Suppressor macrophage treated with lipopolysaccharide for 1 hour (primary cell): Measurements from ENCODE around the gene BDH1.
A peak's percentile ranks its signal among the peaks of the same experiment; 100 is the strongest.

Source experiments
- DNase-seq, 3 donors: peaks; one replicate each; pipeline ENCODE4 v3.0.0-alpha.2; 2020 to 2022

BDH1 gene

DNA sequence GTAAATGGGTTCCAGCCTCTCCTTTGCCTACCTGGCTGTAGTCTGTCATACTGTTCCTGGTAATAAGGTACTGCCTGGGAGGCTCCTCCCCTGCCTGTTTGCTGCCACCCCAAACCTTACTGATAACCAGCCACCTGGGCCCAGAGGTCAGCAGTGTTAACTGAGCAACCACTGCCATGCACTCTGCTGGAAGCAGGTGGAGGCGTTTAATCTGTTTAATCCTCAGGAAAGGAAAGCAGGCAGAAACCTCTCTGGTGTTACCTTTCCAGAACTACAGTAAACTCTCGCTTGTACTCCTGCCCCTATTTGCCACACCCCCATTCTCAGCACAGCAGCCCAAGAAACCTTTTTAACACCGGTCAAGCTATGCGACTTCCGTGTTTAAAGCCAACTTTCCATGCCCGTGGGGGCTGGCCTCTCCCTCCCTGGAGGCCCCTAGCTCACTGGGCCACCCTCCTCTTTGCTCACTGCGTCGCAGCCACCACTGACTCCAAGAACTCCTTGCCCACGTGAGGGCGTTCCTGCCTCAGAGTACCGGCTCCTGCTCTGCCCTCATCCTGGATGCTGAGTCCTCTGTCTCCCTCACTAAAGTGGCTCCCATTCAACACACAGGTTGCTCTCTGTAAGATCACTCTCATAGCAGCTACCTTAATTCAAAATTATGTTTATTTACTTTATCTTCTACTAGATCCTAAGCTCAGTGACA lies 8.3 kb downstream of the BDH1 start:
- DNase-seq = no peak

DNA sequence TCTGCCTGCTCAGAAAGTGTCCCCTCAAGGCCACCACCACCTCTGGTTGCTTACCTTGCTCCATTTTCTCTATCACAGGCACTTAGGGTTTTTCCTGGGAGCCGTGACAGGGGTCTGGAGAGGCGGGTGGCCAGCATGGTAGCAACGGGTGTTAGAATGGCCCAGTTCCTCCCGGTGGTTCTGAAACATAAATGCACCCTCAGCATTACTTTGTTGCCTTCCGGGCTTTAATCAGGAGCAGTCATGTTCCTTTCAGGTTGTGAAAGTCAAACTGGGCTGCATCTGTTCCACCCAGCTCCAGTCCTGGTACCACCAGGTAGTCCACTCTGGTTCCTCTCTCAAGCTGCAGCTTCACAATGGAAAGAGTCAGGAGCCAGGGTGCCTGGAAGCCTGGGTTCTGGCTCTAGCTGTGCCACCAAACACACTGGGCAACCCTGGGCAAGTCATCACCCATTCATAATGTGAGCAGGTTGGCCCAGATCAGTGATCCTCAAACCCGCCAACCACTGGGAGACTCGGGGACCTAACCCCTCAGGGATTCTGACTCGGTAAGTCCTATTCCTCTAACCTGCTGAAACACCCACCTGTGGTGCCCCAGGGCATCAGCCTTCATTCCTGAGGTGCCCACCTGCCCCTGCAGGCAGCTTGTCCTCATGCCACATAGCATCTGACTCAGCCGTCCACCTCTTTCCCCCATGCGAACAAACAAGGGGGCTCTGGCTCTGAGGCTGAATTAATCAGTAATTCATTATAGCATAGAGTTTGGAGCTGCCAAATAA lies 9.3 kb downstream of the BDH1 start:
- no peak for DNase-seq

DNA sequence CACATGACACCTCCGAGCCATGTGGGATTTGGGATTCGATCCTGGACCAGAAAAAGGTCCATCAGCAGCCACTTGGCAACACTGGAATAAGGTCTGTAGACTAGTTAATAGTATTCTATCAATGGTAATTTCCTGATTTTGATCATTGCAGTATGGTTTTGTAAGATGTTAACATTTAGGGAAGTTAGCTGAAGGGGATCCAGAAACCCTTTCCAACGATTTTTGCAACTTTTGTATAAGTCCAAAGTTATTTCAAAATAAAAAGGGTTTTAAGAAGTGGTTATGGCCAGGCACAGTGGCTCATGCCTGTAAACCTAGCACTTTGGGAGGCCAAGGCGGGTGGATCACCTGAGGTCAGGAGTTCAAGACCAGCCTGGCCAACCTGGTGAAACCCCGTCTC lies 10.2 kb downstream of the BDH1 start:
- DNase-seq = peak; percentile 38 to 71 (median 63)

DNA sequence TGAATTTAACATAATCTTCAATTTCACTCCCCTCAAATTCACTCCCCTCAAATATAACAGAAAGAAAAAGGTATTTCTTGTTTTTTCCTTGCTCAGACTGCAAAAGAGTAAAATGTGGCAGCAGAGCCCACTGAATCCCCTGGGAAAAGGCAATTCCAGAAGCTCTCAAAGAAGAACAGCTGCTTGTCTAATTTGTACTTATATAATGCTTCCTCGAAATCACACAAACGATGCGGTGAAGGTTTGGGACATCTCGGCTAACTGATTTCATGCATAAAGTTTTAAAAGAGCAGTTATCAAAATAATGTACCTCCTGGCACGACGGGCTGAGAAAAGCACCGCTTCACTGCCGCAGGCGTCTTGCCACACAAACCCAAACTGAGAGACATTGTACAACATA lies 10.7 kb downstream of the BDH1 start:
- DNase-seq = no peak

DNA sequence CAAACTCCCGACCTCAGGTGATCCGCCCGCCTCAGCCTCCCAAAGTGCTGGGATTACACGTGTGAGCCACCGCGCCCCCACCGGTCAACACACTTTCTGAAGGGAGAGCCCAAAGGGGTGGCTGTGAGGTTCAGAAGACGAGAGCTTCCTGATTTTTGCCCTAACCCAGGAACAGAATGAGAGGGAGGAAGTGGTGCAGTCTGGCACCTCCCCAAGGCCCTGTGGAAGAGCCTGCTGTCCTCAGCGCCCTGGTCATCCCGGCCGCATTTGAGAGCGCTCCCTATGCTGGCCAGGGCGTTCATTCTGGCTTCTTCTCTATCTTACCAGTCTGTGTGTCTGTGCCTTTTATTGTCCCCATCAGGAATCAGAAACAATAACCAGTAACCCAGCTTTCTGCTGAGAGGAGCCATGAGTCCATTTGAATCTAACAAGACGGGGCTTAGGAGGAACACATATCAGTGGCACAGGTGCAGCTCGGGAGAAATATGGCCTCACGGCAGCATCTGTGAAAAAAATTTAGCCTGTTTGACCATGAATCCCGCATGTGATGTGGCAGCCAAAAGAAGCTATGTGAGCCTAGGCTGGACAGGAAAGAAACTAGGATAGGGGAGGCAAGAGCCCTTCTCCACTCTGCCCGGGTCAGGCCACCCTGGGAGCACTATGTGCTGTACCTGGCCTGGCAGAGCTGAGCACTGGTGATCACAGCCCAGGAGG lies 12.9 kb downstream of the BDH1 start:
- peak; percentile 67 to 72 (median 69) for DNase-seq

DNA sequence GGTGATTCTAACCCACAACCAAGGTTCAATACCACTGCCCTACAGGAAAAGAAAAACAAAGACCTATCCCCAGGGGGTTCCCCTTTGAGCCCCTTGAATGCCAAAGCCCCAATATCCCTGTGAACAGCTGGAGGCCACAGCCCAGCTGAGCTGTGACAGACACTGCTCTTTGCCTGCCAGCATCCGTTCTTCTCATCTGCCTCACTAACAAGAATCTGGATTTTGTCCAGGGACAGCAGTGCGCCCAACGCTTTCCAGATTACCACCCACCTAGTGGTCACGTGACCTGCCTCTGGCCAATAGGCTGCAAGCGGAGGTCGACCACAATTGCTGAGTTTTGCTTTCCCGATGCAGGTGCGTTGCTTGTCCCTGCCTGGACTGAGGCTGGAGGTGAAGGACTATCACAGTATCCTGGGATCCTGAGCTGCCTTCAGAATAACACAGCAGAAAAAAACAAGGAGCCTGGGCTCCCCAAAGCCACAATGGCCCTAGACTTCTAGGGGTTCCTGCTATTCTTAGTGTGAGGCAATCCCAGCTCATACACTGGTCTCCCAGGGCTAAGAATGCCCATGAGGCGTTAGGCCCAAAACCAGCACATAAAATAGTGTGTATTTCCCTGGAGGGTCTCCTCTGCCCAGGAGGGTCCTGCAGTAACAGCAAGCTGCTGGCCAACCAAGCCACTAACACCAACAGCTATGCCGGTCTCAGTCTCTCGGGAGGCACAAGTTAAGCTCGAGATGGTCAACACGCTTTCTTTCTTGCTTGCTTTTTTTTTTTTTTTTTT lies 13.8 kb downstream of the BDH1 start:
- no peak for DNase-seq

DNA sequence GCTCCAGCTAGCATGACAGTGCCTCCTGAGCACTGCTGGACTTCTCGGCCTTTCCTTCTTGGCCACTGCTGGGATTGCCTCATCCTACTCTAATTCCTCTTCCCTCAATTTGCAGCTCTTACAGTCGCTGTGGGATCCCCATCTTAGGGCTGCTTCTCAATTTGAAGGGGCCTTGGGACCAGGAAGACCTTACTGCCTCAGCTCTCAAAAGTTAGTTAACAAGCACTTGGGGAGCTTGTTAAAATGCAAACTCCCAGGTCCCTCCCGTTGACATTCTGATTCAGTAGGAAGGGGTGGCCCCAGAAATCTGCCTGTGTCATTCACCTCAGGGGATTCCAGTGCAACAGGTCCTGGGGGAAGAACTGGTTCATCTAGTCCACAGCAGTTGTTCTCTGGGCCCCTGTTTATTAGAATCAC lies 14.8 kb downstream of the BDH1 start:
- peak in 1 of 3 donors; percentile 6 for DNase-seq

DNA sequence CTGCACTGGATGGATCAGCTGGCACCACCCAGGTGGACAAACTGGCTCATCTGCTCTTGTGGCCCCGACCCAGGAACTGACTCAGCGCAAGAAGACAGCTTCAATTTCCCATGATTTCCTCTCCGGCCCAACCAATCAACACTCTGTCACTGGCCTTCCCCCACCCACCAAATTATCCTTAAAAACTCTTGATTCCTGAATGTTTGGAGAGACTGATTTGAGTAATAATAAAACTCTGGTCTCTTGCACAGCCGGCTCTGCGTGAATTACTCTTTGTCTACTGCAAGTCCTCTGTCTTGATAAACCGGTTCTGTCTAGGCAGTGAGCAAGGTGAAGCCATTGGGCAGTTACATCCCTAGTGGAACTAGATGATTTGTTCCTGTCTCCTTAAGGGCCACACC lies 16.1 kb downstream of the BDH1 start:
- no peak for DNase-seq

DNA sequence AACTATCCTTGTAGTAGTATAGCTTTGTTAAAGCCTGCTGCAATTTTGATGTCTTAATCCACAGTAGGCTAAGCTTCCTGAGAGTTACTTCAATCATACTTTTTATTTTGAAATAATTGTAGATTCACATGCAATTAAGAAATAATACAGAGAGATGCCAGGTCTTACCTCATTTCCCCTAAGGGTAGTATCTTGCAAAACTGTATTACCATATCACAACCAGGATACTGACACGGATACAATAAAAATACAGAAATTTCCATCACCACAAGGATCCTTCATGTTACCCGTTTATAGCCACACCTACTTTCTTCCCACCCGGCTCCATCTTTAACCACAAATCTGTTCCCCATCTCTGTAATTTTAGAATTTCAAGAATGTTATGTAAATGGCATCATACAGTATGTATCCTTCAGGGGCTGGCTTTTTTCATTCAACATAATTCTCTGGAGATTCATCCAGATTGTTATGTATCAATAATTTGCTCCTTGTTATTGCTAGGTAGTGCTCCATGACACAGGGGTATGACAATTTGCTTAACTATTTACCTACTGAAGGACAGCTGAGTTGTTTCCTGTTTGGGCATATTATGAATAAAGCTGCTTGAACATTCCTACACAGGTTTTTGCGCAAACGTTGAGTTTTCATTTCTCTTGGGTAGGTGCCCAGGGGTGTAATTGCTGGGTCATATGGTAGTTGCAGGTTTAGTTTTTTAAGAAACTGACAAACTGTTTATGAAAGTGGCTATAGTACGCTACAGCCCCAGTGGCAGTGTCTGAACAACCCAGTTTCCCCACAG lies 21.6 kb downstream of the BDH1 start:
- DNase-seq = peak in 1 of 3 donors; percentile 21

DNA sequence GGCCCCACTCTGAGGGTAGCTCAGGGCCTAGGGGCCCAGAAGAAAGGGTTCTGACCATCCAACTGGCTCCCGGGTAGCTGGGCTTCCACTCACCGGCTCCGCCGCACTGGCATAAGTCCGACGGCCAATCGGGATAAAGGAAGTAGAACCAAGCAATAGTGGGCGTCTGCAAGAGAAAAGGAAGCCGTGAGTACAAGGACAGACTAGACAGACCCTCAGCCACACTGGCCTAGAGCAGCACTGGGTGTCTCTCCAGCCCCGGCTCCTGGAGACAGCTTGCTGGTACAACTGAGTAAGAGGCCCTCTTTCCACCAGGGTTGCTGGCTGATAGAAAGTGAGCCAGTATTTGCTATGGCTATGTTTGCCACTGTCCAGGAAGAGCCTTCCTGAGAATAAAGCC lies 22.4 kb downstream of the BDH1 start:
- DNase-seq = no peak

DNA sequence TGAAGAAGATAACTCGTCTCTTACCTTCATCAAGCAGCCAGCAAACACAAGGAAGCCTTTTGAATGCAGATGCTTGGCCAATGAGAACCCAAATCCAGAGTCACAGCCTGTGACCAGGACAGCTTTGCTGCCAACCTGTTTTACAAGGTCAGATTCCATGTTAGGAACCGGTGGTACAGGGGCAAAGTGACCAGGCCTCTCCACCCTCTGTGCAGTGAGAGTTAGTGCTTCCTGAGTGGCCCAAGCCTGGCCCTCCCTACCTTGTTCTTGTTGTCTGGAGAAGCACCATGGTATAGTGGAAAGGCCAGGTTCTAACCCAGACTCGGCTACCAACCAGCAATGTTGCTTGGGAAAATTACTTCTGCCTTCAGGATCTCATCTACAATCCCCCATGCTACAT lies 23.4 kb downstream of the BDH1 start:
- DNase-seq = no peak

DNA sequence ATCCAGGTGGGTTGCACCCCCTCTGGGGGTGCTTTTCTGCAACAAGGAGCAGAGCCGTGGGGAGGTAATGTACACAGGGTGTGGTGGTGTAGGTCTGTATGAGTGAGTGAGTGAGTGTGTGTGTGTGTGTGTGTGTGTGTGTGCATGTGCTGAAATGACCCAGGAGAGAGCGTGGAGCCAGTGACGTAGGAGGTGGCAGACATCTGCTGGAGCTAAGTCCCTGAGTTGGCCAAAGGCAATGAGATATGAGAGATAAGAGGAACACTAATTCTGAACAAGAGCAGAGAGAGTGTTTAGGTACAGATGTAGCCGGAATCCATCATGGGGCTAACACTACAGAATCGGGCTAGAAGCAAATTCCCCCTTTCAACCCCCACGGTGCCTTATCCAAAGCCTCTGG lies 27.6 kb downstream of the BDH1 start:
- no peak for DNase-seq

DNA sequence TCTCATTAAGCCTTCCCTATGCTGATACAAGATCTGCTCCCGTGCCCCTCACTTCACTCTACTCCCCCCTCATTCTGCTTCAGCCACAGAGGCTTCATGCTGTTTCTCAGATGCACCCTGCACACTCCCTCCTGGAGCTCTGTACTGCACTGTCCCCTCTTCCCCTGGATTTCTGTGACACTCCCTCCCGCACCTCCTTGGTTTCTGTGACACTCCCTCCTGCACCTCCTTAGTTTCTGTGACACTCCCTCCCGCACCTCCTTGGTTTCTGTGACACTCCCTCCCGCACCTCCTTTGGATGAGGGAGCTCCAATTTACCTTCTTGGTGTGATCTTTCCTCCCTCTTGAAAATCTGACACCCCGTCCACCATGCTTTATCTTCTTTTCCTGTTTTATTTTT lies 28.2 kb downstream of the BDH1 start:
- DNase-seq = no peak

DNA sequence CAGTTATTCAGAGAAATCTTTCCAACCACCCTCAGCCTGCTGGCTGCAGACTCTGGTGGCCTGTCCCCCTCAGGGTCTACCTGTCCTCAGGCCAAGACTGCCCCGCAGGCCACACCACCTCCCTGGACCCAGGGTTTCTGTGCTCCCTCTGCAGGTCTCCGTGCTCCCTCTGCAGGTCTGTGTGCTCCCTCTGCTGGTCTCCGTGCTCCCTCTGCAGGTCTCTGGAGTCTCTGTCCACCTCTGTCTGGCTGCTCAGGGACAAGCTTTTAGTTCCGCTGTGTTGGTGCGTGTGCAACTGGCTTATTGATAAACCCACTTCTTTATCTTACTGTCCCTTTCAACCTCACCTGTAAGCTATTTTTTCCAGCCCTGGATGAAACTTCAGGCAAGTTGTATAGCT lies 30.1 kb downstream of the BDH1 start:
- DNase-seq = no peak

DNA sequence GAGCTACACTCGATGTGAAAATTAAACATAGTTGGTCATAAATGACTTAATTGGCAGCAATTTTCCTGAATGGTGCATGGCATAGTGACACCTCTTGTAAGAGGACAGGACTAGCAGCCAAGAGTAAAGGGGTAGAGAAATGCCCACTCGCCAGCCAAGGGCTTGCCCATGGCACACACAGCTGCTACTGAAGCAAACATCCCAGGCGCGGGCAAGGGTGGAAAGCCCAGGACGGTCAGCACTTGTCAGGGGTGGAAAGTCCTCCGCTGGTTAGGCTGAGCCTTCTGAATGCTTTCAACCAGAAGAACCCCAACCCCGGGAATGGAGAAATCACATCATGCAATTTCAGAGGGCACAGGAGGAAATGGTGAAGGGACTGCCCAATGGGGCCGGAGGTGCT lies 31.6 kb downstream of the BDH1 start:
- peak; percentile 25 to 33 (median 27) for DNase-seq

DNA sequence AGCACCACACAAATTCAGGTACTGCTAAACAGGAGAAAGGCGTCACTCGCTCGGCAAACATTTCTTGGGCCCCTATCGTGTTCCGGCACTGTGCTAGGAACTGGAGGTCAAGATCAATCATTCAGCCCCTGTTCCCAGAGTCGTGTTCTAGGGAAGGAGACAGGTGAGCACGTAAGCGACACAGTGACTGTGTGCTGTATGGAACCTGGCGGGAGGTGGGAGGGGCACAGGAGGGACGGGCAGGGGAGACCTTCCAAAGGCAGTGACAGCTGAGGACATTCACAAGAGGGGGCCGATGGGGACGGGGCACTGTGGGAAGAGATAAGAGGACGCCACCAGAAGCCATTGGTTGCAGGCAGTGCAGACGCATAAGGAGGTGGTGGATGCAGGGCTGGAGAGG lies 32.2 kb downstream of the BDH1 start:
- no peak for DNase-seq

DNA sequence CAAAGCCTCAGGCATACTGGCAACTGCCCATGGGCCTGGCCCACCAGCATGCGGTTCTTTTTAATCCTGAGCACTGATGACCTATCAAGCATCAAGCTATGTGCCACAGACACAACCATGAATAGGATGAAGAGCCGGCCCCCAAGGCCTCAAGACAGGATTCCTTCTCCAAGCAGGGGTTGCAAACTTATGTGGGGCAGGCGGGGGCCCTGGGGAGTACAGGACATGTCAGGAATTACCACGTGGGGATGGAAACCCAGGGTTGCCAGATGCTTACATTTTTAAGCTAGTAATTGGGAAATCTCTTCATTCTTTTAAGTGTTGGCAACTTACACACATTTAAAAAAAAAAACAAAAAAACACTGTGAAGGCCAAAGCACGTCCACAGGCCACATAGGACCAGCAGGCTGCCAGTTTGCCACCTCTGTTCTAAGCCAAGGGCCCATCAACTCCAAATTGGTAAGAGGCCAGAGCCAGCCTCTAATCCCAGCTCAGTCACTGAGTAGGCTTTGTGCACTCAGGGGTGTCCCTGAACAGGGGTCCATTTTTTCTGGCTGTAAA lies 32.8 kb downstream of the BDH1 start:
- DNase-seq = no peak

DNA sequence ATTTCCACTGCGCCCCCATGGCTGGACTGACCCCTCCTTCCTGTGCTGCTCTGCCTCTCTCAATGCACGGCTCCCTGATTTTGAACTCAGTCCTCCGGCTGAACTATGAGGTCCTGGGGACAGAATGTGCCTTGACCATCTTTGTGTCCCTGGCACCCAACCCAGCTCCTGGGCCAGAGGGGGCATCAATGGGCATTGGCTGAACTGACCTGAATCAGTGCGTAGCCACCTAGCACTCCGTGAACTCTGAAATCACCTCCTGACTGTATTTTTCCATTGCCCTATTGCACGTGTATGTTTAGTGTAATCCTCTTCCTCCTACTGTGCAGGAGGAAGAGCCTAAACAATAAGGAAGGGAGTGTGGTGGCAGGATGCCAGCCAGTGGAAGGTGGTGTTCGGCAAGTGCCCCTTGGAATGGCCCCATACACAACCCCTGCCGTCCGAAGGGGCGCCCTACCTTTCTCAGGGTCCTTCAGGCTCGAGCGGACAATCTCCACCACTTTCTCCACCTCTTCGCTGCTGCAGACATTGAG lies 33.5 kb downstream of the BDH1 start:
- DNase-seq = no peak

DNA sequence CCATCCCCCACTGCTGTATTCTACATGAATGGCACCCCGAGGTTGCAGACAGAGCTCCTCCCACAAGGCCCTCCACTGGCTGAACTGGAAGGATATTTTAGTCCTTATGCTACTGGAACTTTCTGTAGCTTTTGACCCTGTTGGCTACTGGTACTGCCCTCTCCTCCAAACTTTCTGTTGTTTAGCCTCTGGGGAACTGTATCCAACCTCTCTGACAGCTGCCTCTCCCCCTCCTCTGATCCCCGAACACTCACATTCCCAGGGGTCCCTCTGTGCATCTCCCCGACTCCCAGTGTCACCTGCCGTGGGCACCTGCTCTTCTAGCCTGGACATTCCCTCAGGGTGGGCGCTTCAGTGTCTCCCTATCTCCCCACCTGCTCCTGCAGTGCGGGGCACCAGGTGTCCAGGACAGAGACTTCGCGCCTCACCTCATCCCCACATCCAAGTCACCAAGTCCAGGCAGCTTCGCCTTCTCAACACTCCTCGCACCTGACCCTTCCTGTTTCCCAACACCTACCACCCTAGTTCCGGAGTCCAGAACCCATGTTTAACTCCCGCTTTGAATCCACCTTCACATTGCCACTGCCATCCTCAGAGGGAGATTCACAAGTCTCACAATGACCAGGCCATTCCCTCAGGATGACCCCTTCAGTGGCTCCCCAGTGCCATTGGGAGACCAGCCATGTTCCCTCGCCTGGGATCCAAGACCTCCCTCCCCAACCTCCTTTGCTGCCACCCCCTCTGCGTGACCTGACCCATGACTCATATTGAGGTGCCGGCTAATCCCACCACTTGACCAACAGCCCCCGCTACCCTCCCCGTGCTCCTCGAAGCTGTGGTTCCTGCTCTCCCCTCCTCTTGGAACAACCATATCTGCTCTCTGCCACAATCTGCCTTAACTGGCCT lies 34.2 kb downstream of the BDH1 start:
- no peak for DNase-seq
